Neural cell (in vitro differentiated cells): Measurements from ENCODE around the gene PABPC3. TPM values are rescaled to one million over a fixed set of nuclear protein-coding genes. Genes with fewer than 3 reads are reported as not detected.

Source experiments
- H2AFZ ChIP-seq: fragments of 200-600, 300-800 bp; sonication (generic), shearing (Covaris generic); 2 replicates; pipeline ENCODE4 v1.6.0; 2014; ENCODE audit warnings: low read depth, mild to moderate bottlenecking, antibody characterized with exemption, low read length, moderate library complexity
- H3F3A ChIP-seq: fragments of 200-600 bp; shearing (Covaris generic); 2 replicates; pipeline ENCODE4 v1.6.1; 2016; ENCODE audit warnings: mild to moderate bottlenecking, moderate library complexity, mixed read lengths, antibody characterized with exemption, low read length; ENCODE audit not compliant: insufficient read depth, poor library complexity, severe bottlenecking
- H3K27ac ChIP-seq: fragments of 200-600, 300-800 bp; sonication (generic), shearing (Covaris generic); 2 replicates; pipeline ENCODE4 v1.5.1; 2014; ENCODE audit warnings: mild to moderate bottlenecking, low read length, moderate library complexity
- H3K27me3 ChIP-seq: fragments of 300-800, 200-600 bp; sonication (generic), shearing (Covaris generic); 2 replicates; pipeline ENCODE4 v1.6.0; 2014; ENCODE audit warnings: mild to moderate bottlenecking, low read depth, low read length, moderate library complexity; ENCODE audit not compliant: insufficient read depth
- H3K36me3 ChIP-seq: fragments of 300-800, 200-600 bp; sonication (generic), shearing (Covaris generic); 2 replicates; pipeline ENCODE4 v1.5.1; 2014; ENCODE audit warnings: mild to moderate bottlenecking, antibody characterized with exemption, low read length, moderate library complexity; ENCODE audit not compliant: insufficient read depth
- H3K4me2 ChIP-seq: fragments of 300-800, 200-600 bp; sonication (generic), shearing (Covaris generic); 2 replicates; pipeline ENCODE4 v1.6.0; 2014; ENCODE audit warnings: mild to moderate bottlenecking, low read length
- H3K4me3 ChIP-seq: fragments of 300-800, 200-600 bp; sonication (generic), shearing (Covaris generic); 2 replicates; pipeline ENCODE4 v1.5.1; 2014; ENCODE audit warnings: mild to moderate bottlenecking, low read length, moderate library complexity
- H3K79me2 ChIP-seq: fragments of 200-600 bp; shearing (Covaris generic); replicated peaks from 2 replicates; pipeline ENCODE4 v1.6.0; 2014; ENCODE audit warnings: mild to moderate bottlenecking, low read length, moderate library complexity; ENCODE audit not compliant: insufficient read depth
- H3K9ac ChIP-seq: fragments of 300-800, 200-600 bp; sonication (generic), shearing (Covaris generic); 2 replicates; pipeline ENCODE4 v1.6.1; 2016; ENCODE audit warnings: mild to moderate bottlenecking, low read length, mixed read lengths
- H3K9me2 ChIP-seq: fragments of 200-600 bp; shearing (Covaris generic); 2 replicates; pipeline ENCODE4 v1.6.1; 2016; ENCODE audit warnings: mild to moderate bottlenecking, low read length, mixed read lengths; ENCODE audit not compliant: insufficient read depth
- H3K9me3 ChIP-seq: fragments of 200-600, 300-800 bp; sonication (generic), shearing (Covaris generic); 2 replicates; pipeline ENCODE4 v1.6.1; 2016; ENCODE audit warnings: mild to moderate bottlenecking, mixed run types, low read length, moderate library complexity, mixed read lengths
- H4K20me1 ChIP-seq: fragments of 200-600 bp; shearing (Covaris generic); 2 replicates; pipeline ENCODE4 v1.6.1; 2016; ENCODE audit warnings: mild to moderate bottlenecking, mixed run types; ENCODE audit not compliant: insufficient read depth
- EP300 ChIP-seq: fragments of 450-650 bp; conservative IDR thresholded peaks from 2 replicates; pipeline ENCODE4 v1.6.1; 2014; ENCODE audit warnings: antibody characterized with exemption, mild to moderate bottlenecking, moderate library complexity; ENCODE audit not compliant: poor library complexity, severe bottlenecking
- EZH2 ChIP-seq: fragments of 200-600, 300-800 bp; shearing (Covaris generic), sonication (generic); IDR thresholded peaks from 2 replicates; pipeline ENCODE4 v1.6.1; 2014; ENCODE audit warnings: antibody characterized with exemption, low read length, borderline replicate concordance, mild to moderate bottlenecking; ENCODE audit not compliant: insufficient read depth, poor library complexity, severe bottlenecking
- MXI1 ChIP-seq: fragments of 450-650 bp; conservative IDR thresholded peaks from 2 replicates; pipeline ENCODE4 v1.6.1; 2014; ENCODE audit warnings: antibody characterized with exemption, mild to moderate bottlenecking; ENCODE audit not compliant: poor library complexity, severe bottlenecking
- POLR2AphosphoS5 ChIP-seq: IDR thresholded peaks from 2 replicates; pipeline ENCODE4 v1.6.1; 2012
- RAD21 ChIP-seq: fragments of 450-650 bp; conservative IDR thresholded peaks from 2 replicates; pipeline ENCODE4 v1.6.1; 2014; ENCODE audit warnings: antibody characterized with exemption, mild to moderate bottlenecking, moderate library complexity
- SMC3 ChIP-seq: fragments of 450-650 bp; conservative IDR thresholded peaks from 2 replicates; pipeline ENCODE4 v1.6.1; 2014; ENCODE audit warnings: antibody characterized with exemption, mild to moderate bottlenecking, moderate library complexity; ENCODE audit not compliant: poor library complexity
- TAF1 ChIP-seq: IDR thresholded peaks from 2 replicates; pipeline ENCODE4 v1.6.1; 2012; ENCODE audit warnings: low read depth
- polyA plus RNA-seq: library from polyadenylated mRNA; depleted of rRNA; stranded (reverse); fragments of >200 nt; gene quantifications from 2 replicates; pipeline ENCODE4 v1.2.3, GENCODE V29; 2014
- TF ChIP-seq, protein P1 (sequence below): fragments of 450-650 bp; IDR thresholded peaks from 2 replicates; pipeline ENCODE4 v1.5.1; 2014; ENCODE audit warnings: antibody characterized with exemption, mild to moderate bottlenecking, moderate library complexity; ENCODE audit not compliant: poor library complexity, severe bottlenecking
- TF ChIP-seq, protein P2 (sequence below): IDR thresholded peaks from 2 replicates; pipeline ENCODE4 v1.6.1; 2012; ENCODE audit warnings: borderline replicate concordance

PABPC3 gene
- polyA plus RNA-seq, 1 donor from 2014 or later: not detected

DNA sequence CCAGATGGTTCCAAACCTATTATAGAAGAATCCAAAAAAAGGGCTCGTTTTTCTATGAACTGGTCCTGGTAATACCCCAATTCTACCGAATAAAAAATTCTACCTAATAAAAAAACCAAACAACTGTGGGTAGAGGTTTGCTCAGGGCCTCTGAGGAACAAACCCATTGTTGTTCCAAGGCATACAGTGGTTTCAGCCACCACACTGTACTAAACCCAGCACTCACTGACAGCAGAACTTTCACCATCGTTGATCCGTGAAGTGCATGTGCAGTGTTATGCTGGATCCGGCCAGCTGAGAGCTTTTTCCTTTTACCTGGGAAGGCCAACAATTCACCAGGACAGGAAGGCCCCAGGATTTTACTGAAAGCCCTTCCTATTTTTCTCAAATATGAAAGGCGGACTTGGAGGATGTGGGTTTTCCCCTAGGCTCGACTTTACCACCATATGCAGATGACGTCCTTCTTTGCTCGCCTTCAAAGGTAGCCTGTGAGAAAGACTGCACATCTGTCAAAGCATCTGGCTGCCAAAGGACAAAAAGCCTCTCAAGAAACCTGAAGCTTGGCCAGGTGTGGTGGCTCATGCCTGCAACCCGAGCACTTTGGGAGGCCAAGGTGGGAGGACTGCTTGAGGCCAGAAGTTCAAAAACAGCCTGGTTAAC lies 7.2 kb upstream of the PABPC3 start:
- no peak overlapping the region for H2AFZ ChIP-seq

DNA sequence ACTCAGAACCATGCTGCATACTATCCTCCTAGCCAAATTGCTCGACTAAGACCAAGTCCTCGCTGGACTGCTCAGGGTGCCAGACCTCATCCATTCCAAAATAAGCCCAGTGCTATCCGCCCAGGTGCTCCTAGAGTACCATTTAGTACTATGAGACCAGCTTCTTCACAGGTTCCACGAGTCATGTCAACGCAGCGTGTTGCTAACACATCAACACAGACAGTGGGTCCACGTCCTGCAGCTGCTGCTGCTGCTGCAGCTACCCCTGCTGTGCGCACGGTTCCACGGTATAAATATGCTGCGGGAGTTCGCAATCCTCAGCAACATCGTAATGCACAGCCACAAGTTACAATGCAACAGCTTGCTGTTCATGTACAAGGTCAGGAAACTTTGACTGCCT lies 1.5 kb downstream of the PABPC3 start:
- no peak overlapping the region for H3K9ac ChIP-seq
- H3F3A ChIP-seq: no peaks in the 10 kb centered on the region
- TF ChIP-seq EZH2 (no peak), SMC3 (no peak), MXI1 (no peak), EP300 (no peak), POLR2AphosphoS5 (no peak), TAF1 (no peak), RAD21 (no peak)
- TF ChIP-seq, protein P1, sequence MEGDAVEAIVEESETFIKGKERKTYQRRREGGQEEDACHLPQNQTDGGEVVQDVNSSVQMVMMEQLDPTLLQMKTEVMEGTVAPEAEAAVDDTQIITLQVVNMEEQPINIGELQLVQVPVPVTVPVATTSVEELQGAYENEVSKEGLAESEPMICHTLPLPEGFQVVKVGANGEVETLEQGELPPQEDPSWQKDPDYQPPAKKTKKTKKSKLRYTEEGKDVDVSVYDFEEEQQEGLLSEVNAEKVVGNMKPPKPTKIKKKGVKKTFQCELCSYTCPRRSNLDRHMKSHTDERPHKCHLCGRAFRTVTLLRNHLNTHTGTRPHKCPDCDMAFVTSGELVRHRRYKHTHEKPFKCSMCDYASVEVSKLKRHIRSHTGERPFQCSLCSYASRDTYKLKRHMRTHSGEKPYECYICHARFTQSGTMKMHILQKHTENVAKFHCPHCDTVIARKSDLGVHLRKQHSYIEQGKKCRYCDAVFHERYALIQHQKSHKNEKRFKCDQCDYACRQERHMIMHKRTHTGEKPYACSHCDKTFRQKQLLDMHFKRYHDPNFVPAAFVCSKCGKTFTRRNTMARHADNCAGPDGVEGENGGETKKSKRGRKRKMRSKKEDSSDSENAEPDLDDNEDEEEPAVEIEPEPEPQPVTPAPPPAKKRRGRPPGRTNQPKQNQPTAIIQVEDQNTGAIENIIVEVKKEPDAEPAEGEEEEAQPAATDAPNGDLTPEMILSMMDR: no peak
- TF ChIP-seq, protein P2, sequence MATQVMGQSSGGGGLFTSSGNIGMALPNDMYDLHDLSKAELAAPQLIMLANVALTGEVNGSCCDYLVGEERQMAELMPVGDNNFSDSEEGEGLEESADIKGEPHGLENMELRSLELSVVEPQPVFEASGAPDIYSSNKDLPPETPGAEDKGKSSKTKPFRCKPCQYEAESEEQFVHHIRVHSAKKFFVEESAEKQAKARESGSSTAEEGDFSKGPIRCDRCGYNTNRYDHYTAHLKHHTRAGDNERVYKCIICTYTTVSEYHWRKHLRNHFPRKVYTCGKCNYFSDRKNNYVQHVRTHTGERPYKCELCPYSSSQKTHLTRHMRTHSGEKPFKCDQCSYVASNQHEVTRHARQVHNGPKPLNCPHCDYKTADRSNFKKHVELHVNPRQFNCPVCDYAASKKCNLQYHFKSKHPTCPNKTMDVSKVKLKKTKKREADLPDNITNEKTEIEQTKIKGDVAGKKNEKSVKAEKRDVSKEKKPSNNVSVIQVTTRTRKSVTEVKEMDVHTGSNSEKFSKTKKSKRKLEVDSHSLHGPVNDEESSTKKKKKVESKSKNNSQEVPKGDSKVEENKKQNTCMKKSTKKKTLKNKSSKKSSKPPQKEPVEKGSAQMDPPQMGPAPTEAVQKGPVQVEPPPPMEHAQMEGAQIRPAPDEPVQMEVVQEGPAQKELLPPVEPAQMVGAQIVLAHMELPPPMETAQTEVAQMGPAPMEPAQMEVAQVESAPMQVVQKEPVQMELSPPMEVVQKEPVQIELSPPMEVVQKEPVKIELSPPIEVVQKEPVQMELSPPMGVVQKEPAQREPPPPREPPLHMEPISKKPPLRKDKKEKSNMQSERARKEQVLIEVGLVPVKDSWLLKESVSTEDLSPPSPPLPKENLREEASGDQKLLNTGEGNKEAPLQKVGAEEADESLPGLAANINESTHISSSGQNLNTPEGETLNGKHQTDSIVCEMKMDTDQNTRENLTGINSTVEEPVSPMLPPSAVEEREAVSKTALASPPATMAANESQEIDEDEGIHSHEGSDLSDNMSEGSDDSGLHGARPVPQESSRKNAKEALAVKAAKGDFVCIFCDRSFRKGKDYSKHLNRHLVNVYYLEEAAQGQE: no peak
- no peaks in the 10 kb centered on the region for H3K79me2 ChIP-seq
- no peaks in the 10 kb centered on the region for H3K9me3 ChIP-seq
- H4K20me1 ChIP-seq: no peaks in the 10 kb centered on the region
- no peak overlapping the region for H2AFZ ChIP-seq
- no peaks in the 10 kb centered on the region for H3K27me3 ChIP-seq
- no peak overlapping the region for H3K27ac ChIP-seq
- no peaks in the 10 kb centered on the region for H3K36me3 ChIP-seq
- no peak overlapping the region for H3K4me3 ChIP-seq
- no peak overlapping the region for H3K4me2 ChIP-seq
- H3K9me2 ChIP-seq: no peaks in the 10 kb centered on the region

More for the DNA sequence above, 7.2 kb upstream of the PABPC3 start:
- H3K9me3 ChIP-seq: no peaks in the 10 kb centered on the region
- H3K79me2 ChIP-seq: no peaks in the 10 kb centered on the region
- no peaks in the 10 kb centered on the region for H3F3A ChIP-seq
- TF ChIP-seq MXI1 (no peak), EZH2 (no peak), SMC3 (no peak), TAF1 (no peak), POLR2AphosphoS5 (no peak), RAD21 (no peak)
- TF ChIP-seq, protein P2: no peak
- TF ChIP-seq, protein P1: no peak
- H3K4me2 ChIP-seq: no peak overlapping the region
- no peaks in the 10 kb centered on the region for H3K27me3 ChIP-seq
- H3K4me3 ChIP-seq: no peak overlapping the region
- H3K36me3 ChIP-seq: no peaks in the 10 kb centered on the region
- no peak overlapping the region for H3K27ac ChIP-seq
- no peak overlapping the region for H3K9ac ChIP-seq
- H4K20me1 ChIP-seq: no peaks in the 10 kb centered on the region
- no peaks in the 10 kb centered on the region for H3K9me2 ChIP-seq
